SK-N-MC (cell line): Measurements from ENCODE around the gene GGACT.

ENCODE experiments used
- EZH2 ChIP-seq: fragments of 200-600 bp; sonication (generic); IDR thresholded peaks from one replicate; pipeline ENCODE4 v1.6.1; 2017; ENCODE audit warnings: antibody characterized with exemption
- FOXP2 ChIP-seq: optimal IDR thresholded peaks from 2 replicates; pipeline ENCODE3; 2011; ENCODE audit warnings: mild to moderate bottlenecking, moderate library complexity; ENCODE audit not compliant: insufficient read depth; ENCODE audit errors: extremely low read length, control extremely low read depth
- POLR2AphosphoS5 ChIP-seq: IDR thresholded peaks from 2 replicates; pipeline ENCODE4 v1.6.1; 2012; ENCODE audit warnings: mild to moderate bottlenecking, low read depth, low read length, borderline replicate concordance

GRCh38 chr13:100547791-100548201, 40.8 kb downstream of the GGACT start:
- TF ChIP-seq EZH2: no peak
- no peak for TF ChIP-seq POLR2AphosphoS5
- TF ChIP-seq FOXP2: no peak
